Ascending aorta (tissue), 2 donors: Measurements from ENCODE around the gene STK24. TPM values are rescaled to one million over a fixed set of nuclear protein-coding genes. Genes with fewer than 3 reads are reported as not detected.
A peak's percentile ranks its signal among the peaks of the same experiment; 100 is the strongest.

Experiments
- DNase-seq, 2 donors: peaks; one replicate each; pipeline ENCODE4 v3.0.0-alpha.2; 2019; ENCODE audit warnings: low spot score in 2 of 2
- H3K27ac ChIP-seq, 2 donors: fragments of 200-600 bp; sonication (generic); one replicate each; pipeline ENCODE4 v1.5.1; 2016 to 2017; ENCODE audit warnings: mild to moderate bottlenecking in 1 of 2
- H3K27me3 ChIP-seq: fragments of 200-600 bp; sonication (generic); one replicate; pipeline ENCODE4 v1.5.1; 2017
- H3K36me3 ChIP-seq, 2 donors: fragments of 200-600 bp; sonication (generic); one replicate each; pipeline ENCODE4 v1.5.1; 2016
- H3K4me1 ChIP-seq, 2 donors: fragments of 200-600 bp; sonication (generic); one replicate each; pipeline ENCODE4 v1.5.1; 2016 to 2017; ENCODE audit warnings: mild to moderate bottlenecking in 1 of 2
- H3K4me3 ChIP-seq, 2 donors: fragments of 200-600 bp; sonication (generic); one replicate each; pipeline ENCODE4 v1.5.1; 2016 to 2017; ENCODE audit warnings: mild to moderate bottlenecking in 1 of 2
- H3K9me3 ChIP-seq, 2 donors: fragments of 200-600 bp; sonication (generic); one replicate each; pipeline ENCODE4 v1.5.1; 2016
- intact Hi-C: fragments of 100-400 bp; cut with DNase I; formaldehyde crosslinking; loops from one replicate; pipeline ENCODE4 v1.15.1; 2023
- total RNA-seq: library from RNA; depleted of rRNA; stranded (reverse); fragments of >200 nt; gene quantifications from one replicate; pipeline ENCODE4 v1.1.0, GENCODE V29; 2016
- TF ChIP-seq, protein P1 (sequence below), 3 experiments: fragments of 200-600 bp in 2 of 3; fragments of 450-650 bp in 1 of 3; sonication (generic) in 2 of 3; IDR thresholded peaks; one replicate each; pipeline ENCODE4 v1.5.1; 2016 to 2019; ENCODE audit warnings: antibody characterized with exemption in 3 of 3, mild to moderate bottlenecking in 1 of 3, moderate library complexity in 1 of 3

The STK24 gene
- total RNA-seq, 1 donor from 2014 or later = 35.4 TPM

DNA sequence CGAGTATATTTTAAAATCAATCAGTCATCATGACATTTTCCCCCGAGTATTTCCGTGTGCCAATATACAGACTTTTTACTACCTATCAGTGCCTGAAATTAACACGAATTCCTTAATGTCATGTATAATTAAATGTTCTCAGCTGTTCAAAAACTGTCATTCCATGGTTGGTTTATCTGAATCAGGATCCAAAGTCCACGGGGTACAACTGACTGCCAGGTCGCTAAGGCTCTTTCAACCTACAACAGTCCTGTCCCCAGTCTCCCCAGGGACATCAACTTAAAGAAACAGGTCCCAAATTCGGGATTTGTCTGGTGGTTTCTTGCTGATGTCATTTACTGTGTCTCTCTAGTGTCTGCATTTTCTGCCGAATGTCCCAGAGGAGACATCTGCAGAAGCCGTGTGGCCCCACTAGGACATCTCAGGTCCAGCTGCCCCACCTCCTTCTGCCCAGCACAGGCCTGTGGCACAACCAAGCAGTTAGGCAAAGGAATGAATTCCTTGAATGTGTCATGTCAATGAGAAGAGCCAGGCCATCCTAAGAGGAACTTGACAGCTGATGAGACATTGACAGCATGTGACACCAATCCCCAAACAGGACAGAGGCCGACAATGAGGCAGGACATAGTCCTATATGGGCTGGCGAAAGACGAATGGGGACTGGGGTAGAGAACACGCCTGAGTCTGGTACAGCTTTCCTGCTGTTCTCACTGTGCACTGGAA, 109.5 kb downstream of the STK24 start:
- no peak for DNase-seq
- no peak overlapping the region for H3K27ac ChIP-seq
- H3K36me3 ChIP-seq = peaks cover 10 to 39% of the 10 kb centered on the region in 2 donors
- intact Hi-C loops = no loop called here
- no peaks in the 10 kb centered on the region for H3K4me1 ChIP-seq
- TF ChIP-seq, protein P1, sequence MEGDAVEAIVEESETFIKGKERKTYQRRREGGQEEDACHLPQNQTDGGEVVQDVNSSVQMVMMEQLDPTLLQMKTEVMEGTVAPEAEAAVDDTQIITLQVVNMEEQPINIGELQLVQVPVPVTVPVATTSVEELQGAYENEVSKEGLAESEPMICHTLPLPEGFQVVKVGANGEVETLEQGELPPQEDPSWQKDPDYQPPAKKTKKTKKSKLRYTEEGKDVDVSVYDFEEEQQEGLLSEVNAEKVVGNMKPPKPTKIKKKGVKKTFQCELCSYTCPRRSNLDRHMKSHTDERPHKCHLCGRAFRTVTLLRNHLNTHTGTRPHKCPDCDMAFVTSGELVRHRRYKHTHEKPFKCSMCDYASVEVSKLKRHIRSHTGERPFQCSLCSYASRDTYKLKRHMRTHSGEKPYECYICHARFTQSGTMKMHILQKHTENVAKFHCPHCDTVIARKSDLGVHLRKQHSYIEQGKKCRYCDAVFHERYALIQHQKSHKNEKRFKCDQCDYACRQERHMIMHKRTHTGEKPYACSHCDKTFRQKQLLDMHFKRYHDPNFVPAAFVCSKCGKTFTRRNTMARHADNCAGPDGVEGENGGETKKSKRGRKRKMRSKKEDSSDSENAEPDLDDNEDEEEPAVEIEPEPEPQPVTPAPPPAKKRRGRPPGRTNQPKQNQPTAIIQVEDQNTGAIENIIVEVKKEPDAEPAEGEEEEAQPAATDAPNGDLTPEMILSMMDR (IDR thresholded peaks at IDR 0.05) = no peak
- no peak overlapping the region for H3K4me3 ChIP-seq
- no peaks in the 10 kb centered on the region for H3K9me3 ChIP-seq
- no peaks in the 10 kb centered on the region for H3K27me3 ChIP-seq

DNA sequence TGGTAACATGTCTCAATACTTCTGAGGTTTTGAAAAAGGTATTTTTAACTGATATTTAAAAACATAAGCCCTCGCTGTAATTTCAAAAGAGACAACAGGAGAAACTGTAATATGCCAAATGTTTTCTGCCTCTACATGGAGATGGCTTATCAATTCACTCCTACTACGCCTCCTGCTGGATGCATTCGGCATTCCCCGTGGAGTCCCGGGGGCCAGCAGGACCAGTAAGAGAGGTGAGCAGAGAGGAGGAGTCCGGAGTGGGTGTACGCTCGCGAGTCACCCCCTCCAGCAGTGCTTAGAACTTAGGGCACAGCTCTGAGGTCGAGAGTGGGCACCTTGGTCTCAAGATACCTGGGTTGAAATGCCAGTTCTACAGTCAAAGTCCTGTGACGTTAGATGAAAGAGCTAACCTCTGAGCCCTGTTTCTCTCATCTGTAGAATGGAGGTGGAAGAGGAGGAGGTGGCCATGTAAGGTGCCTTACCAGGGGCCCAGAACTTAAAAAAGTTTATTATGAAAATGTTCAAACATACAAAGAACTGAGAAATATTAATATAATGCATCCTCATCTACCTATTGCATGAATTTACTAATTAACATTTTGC, 110.2 kb downstream of the STK24 start:
- DNase-seq = no peak
- Histone ChIP-seq H3K4me3 (no peak overlapping the region), H3K27me3 (no peaks in the 10 kb centered on the region), H3K27ac (no peak overlapping the region), H3K9me3 (no peaks in the 10 kb centered on the region), H3K4me1 (no peaks in the 10 kb centered on the region), H3K36me3 (peaks cover 7 to 38% of the 10 kb centered on the region in 2 donors)
- TF ChIP-seq, protein P1 (IDR thresholded peaks at IDR 0.05) = peak in 2 of 3 experiments; percentile 23 to 53
- intact Hi-C loops = no loop called here

DNA sequence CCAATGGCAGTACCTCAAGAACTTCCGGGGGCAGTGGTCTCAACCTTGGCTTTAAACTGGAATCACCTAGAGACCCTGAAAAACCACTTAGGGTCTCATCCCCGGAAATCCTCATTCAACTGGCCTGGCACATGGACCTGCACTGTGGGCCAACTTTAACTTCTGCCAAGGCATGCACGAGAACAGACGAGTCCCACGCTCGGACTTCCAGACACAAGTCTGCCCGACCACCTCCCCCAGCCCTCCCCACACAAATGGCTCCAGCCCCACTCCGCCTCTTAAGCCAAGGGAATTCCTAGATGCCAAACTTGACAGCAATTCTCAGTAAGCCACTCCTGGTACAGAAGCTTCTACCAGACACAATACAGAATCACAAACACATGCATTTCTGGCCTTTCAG, 114.0 kb downstream of the STK24 start:
- no peak for DNase-seq
- Histone ChIP-seq H3K4me1 (no peaks in the 10 kb centered on the region), H3K27me3 (no peaks in the 10 kb centered on the region), H3K9me3 (no peaks in the 10 kb centered on the region), H3K36me3 (peaks cover 16 to 60% of the 10 kb centered on the region in 2 donors), H3K4me3 (no peak overlapping the region), H3K27ac (no peak overlapping the region)
- TF ChIP-seq, protein P1 (IDR thresholded peaks at IDR 0.05) = no peak
- intact Hi-C loops = no loop called here

DNA sequence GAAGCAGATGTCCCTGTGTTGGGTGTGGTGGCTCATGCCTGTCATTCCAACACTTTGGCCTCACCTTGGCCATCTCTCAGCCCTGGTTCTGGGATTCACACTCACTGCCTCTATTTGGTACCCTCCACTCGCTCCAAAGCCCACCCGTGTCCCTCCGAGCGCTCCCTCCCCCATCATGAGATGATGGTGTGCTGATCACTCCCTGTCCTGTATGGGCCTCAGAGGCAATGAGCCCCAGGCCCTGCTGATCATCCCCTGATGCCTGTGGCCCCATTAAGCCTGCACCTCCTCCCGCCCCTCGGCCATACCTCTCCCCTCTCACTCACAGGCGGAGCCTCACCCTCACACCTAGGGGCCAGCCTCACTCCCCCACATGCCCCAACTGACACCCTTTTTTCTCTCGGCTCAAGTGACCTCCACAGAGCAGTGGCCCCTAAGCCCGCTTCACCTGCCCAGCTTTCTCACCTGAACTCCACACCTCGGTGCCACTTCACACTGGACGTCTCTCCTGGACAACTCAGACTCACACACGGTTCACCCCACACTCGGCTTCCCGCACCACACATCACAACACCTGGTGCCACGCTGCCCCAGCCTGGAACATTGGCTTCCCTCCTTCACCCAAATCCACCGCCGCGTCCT, 114.5 kb downstream of the STK24 start:
- Histone ChIP-seq H3K4me3 (no peak overlapping the region), H3K36me3 (peaks cover 16 to 60% of the 10 kb centered on the region in 2 donors), H3K4me1 (no peaks in the 10 kb centered on the region), H3K27ac (no peak overlapping the region), H3K27me3 (no peaks in the 10 kb centered on the region), H3K9me3 (no peaks in the 10 kb centered on the region)
- DNase-seq = no peak
- intact Hi-C loops = no loop called here
- TF ChIP-seq, protein P1 (IDR thresholded peaks at IDR 0.05) = no peak

DNA sequence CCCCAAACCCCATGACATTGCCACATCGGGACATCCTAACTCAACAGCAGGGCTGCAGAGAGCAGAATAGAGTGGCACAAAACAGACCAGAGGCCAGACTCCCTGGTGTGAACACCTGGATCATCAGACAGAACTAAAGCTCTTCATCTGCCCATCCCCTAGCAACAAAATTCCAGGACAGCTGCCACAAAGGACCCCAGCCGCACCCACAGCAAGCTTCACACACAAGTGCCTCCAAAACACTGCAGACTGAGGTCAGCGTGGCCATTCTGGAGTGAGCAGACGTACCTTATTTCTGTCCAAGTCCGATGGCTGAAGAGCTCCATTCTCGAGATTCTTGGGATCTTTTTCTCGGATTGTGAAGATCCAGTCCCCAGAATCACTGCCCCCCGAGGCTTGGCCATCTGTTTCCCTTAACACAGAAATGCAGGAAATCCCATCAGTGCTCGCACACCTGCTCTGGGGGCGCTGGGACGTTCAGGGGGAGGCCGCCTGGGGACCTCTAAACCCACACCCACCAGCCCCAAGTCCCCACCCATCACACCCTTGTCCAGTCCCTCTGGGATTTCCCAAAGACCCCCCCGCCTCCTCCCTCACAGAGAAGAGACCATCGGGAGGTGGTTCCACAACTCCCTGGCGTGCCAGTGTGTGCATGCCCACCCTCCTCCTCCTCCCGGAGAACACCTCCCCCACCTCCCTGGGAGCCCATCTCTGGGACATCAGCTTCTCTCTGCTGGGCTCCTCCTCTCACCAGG, 115.2 kb downstream of the STK24 start:
- intact Hi-C loops = no loop called here
- H3K36me3 ChIP-seq = peaks cover 16 to 67% of the 10 kb centered on the region in 2 donors
- no peaks in the 10 kb centered on the region for H3K9me3 ChIP-seq
- no peaks in the 10 kb centered on the region for H3K4me1 ChIP-seq
- no peak overlapping the region for H3K4me3 ChIP-seq
- H3K27me3 ChIP-seq = no peaks in the 10 kb centered on the region
- no peak for DNase-seq
- no peak overlapping the region for H3K27ac ChIP-seq
- TF ChIP-seq, protein P1 (IDR thresholded peaks at IDR 0.05) = no peak
